ENCODE data around the gene CCL25. TPM values are rescaled to one million over a fixed set of nuclear protein-coding genes. Genes with fewer than 3 reads are reported as not detected.

The CCL25 gene
- total and polyA plus RNA-seq, 2 of the 4 experiments (the other 2 are of a cell fraction) = not detected

DNA sequence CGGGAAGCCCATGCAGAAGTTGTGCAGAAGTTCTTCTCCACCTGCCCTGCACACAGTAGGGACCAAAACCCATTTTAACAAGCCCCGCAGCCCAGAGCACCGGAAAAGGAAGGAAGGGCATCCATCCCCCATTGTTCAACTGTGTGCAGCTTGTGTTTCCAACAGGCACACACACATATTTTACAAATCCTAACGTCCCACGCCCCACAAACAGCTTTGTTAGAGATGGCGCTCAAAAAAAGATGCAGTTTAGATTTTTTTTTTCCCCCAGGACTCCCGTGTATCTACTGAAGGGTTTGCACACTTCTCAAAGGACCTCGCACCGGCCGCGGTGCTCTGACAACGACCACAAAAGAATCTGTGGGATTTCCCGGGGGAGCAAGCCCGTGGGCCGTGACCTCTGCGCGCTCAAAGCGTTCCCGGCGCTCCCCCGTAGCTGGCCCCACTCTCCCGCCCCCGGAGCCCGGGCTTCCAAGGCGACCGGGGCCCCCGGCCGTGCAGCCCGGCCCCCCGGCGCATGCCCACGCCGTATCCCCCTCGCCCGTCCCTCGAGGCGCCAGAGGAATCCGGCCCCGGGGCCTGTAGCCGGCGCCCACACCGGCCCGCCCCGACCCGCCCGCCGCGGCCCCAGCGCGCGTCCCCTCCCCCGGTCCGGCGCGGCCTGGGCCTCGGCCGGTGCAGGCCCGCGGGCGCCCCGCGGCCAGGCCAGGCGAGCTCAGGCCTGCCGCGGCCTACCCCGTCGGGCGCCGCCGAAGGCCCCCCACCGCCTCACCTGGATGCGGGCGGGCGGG, 47.6 kb upstream of the CCL25 start:
- WGBS, 2 experiments (ENCODE audit: extremely low coverage in 2 of 2, insufficient read length in 1 of 2) = 0% methylated on average over 14 of the region's 74 CpGs; no CpG with 5 or more reads in 1 of the 2 experiments
- peak; percentile 21 for DNase-seq
- POLR2A ChIA-PET (ENCODE audit: unreplicated experiment) = interaction anchor here (0.6 to 1.1 kb wide), 3 partner anchors 10 to 319 kb away, joined by 3 to 4 read pairs (median 4); no protein-coding TSS in a partner anchor
- Histone ChIP-seq H3K4me2 (ENCODE audit: low read depth, low read length) (peak overlapping the region; percentile 97), H3K9ac (ENCODE audit: low read depth, low read length) (peak overlapping the region; percentile 60), H2AK5ac (ENCODE audit: low read depth, low read length) (0 out of 2 replicates have a peak overlapping the region, but pooled peaks have one; percentile 22), H3K23ac (ENCODE audit: low read depth, low read length) (peak overlapping the region; percentile 88), H3K79me1 (ENCODE audit: low read depth in 1 of 2, low read length in 2 of 2) (peaks cover 12 to 59% of the 10 kb centered on the region in 2 experiments), H2BK120ac (ENCODE audit: low read depth, low read length) (no peak overlapping the region), H4K91ac (ENCODE audit: insufficient read depth, low read depth, low read length) (no peak overlapping the region), H3K14ac (replicated peaks; ENCODE audit: low read depth, low read length) (peak overlapping the region; percentile 2; the same call in 1 of the 2 replicates), H3K9me3 (ENCODE audit: control insufficient read depth, insufficient read depth, low read length) (no peaks in the 10 kb centered on the region), H2BK15ac (ENCODE audit: low read depth, low read length) (no peak overlapping the region), H2AK9ac (replicated peaks; ENCODE audit: low read depth, low read length, poor library complexity) (peak overlapping the region; percentile 57), H3K4me3 (ENCODE audit: insufficient read depth, low read depth, low read length) (peak overlapping the region; percentile 99), H3K4me1 (ENCODE audit: control insufficient read depth, insufficient read depth, low read length) (peaks cover 12% of the 10 kb centered on the region), H2AFZ (replicated peaks; ENCODE audit: low read length, poor library complexity) (peak overlapping the region; percentile 100), H3K9me1 (ENCODE audit: insufficient read depth, low read length) (peaks cover 12% of the 10 kb centered on the region), H3K27me3 (ENCODE audit: control insufficient read depth, insufficient read depth, low read length) (no peaks in the 10 kb centered on the region), H2BK5ac (ENCODE audit: low read depth, low read length, poor library complexity, severe bottlenecking) (peak overlapping the region; percentile 22), H4K20me1 (ENCODE audit: insufficient read depth, low read length) (peaks cover 47% of the 10 kb centered on the region), H3K36me3 (ENCODE audit: control insufficient read depth, insufficient read depth, low read length) (peaks cover 9% of the 10 kb centered on the region), H4K5ac (ENCODE audit: low read depth, low read length) (no peak overlapping the region), H2BK20ac (ENCODE audit: low read depth, low read length) (no peak overlapping the region), H4K8ac (ENCODE audit: low read depth in 2 of 2, low read length in 2 of 2) (no peak overlapping the region), H3K27ac (ENCODE audit: insufficient read depth, low read length) (peak overlapping the region; percentile 34), H3K4ac (ENCODE audit: low read depth, low read length) (peak overlapping the region; percentile 1; the same call in 1 of the 2 replicates), H3K56ac (ENCODE audit: extremely low read depth, insufficient read depth, low read length) (peak overlapping the region; percentile 68; the same call in 1 of the 2 replicates), H3K18ac (ENCODE audit: low read depth, low read length) (no peak overlapping the region)
- dilution Hi-C loops (cut with HindIII; ENCODE audit: low sequenced_read_pairs, unreplicated experiment) (no loop called here), intact Hi-C loops (cut with micrococcal nuclease) (loop anchor here (10.0 kb wide), 1 partner anchor 250 kb away; no protein-coding TSS in a partner anchor), in situ Hi-C loops (cut with MboI; ENCODE audit: low sequenced_read_pairs) (no loop called here)
- ATAC-seq (ENCODE audit: low read depth) = peak; percentile 58
- TF ChIP-seq CEBPB (IDR thresholded peaks at IDR 0.05; ENCODE audit: low read depth, low read length) (no peak), MAFK (IDR thresholded peaks at IDR 0.05; ENCODE audit: low read depth, low read length) (no peak), MXI1 (IDR thresholded peaks at IDR 0.05; ENCODE audit: borderline replicate concordance, low read depth, low read length) (peak; percentile 1; the same call in 1 of the 2 replicates), RAD21 (IDR thresholded peaks at IDR 0.05; ENCODE audit: low read length) (no peak)
- no TSS peak for BruUV-seq (replicated peaks)
- CTCF ChIA-PET = interaction anchor here (1.3 kb wide), 1 partner anchor 61 kb away, joined by 5 read pairs; no protein-coding TSS in a partner anchor
